Glutamatergic neuron (in vitro differentiated cells): ENCODE measurements around the gene HSF4. TPM values are rescaled to one million over a fixed set of nuclear protein-coding genes. Genes with fewer than 3 reads are reported as not detected.

Source experiments
- DNase-seq: peaks from one replicate; pipeline ENCODE4 v3.0.0; 2022
- H3K27ac Mint-ChIP-seq: one replicate; pipeline ENCODE4 v1.8.0; 2020; ENCODE audit warnings: mild to moderate bottlenecking, mixed read lengths, inconsistent platforms; ENCODE audit not compliant: unreplicated experiment
- H3K27me3 Mint-ChIP-seq: one replicate; pipeline ENCODE4 v1.8.0; 2020; ENCODE audit warnings: mild to moderate bottlenecking, moderate library complexity, mixed read lengths, inconsistent platforms; ENCODE audit not compliant: unreplicated experiment
- H3K36me3 Mint-ChIP-seq: one replicate; pipeline ENCODE4 v1.8.0; 2020; ENCODE audit warnings: mild to moderate bottlenecking, mixed read lengths, inconsistent platforms; ENCODE audit not compliant: unreplicated experiment
- H3K4me1 Mint-ChIP-seq: one replicate; pipeline ENCODE4 v1.8.0; 2020; ENCODE audit warnings: mild to moderate bottlenecking, low read depth, mixed read lengths, inconsistent platforms; ENCODE audit not compliant: unreplicated experiment
- H3K4me3 Mint-ChIP-seq: one replicate; pipeline ENCODE4 v1.8.0; 2020; ENCODE audit warnings: mild to moderate bottlenecking, mixed read lengths, inconsistent platforms; ENCODE audit not compliant: unreplicated experiment
- H3K9me3 Mint-ChIP-seq: one replicate; pipeline ENCODE4 v1.8.0; 2020; ENCODE audit warnings: mild to moderate bottlenecking, moderate library complexity, mixed read lengths, inconsistent platforms; ENCODE audit not compliant: unreplicated experiment
- CTCF ChIP-seq: fragments of 200-600 bp; sonication (generic); IDR thresholded peaks from one replicate; pipeline ENCODE4 v1.5.0; 2021; ENCODE audit not compliant: partially characterized antibody, unreplicated experiment
- total RNA-seq: library from RNA; stranded (reverse); fragmentation: NEBNext Ultra II Directional; extraction: Animal tissue kit (Norgen Biotek cat#: 25700); gene quantifications from one replicate; pipeline ENCODE4 v1.2.1, GENCODE V29; 2021; ENCODE audit not compliant: unreplicated experiment

Gene HSF4
- total RNA-seq, 1 donor from 2014 or later: 7.2 TPM

GRCh38 chr16:67209565-67209964, 45.0 kb downstream of the HSF4 start:
- Mint-ChIP-seq H3K27ac (no peak overlapping the region), H3K4me1 (no peaks in the 10 kb centered on the region), H3K4me3 (no peak overlapping the region), H3K9me3 (peaks cover 2% of the 10 kb centered on the region), H3K27me3 (peaks cover 6% of the 10 kb centered on the region), H3K36me3 (no peaks in the 10 kb centered on the region)
- TF ChIP-seq CTCF: no peak
- DNase-seq: no peak

- DNase-seq: no peak
These were observed 45.8 kb downstream of the HSF4 start for GRCh38 chr16:67210069-67210937.

GRCh38 chr16:67211674-67212073, 47.1 kb downstream of the HSF4 start:
- no peak for DNase-seq
- H3K4me3 Mint-ChIP-seq: no peak overlapping the region
- no peak overlapping the region for H3K27ac Mint-ChIP-seq
- H3K9me3 Mint-ChIP-seq: peaks cover 6% of the 10 kb centered on the region
- H3K4me1 Mint-ChIP-seq: no peaks in the 10 kb centered on the region
- TF ChIP-seq CTCF: no peak
- H3K36me3 Mint-ChIP-seq: no peaks in the 10 kb centered on the region
- peaks cover 9% of the 10 kb centered on the region for H3K27me3 Mint-ChIP-seq

More at GRCh38 chr16:67210069-67210937, 45.8 kb downstream of the HSF4 start:
- Mint-ChIP-seq H3K4me3 (no peak overlapping the region), H3K4me1 (no peaks in the 10 kb centered on the region), H3K9me3 (peaks cover 2% of the 10 kb centered on the region), H3K36me3 (no peaks in the 10 kb centered on the region), H3K27me3 (peaks cover 6% of the 10 kb centered on the region), H3K27ac (no peak overlapping the region)
- no peak for TF ChIP-seq CTCF

GRCh38 chr16:67212766-67213165, 48.2 kb downstream of the HSF4 start:
- Mint-ChIP-seq H3K9me3 (peaks cover 11% of the 10 kb centered on the region), H3K36me3 (peaks cover 10% of the 10 kb centered on the region), H3K4me3 (no peak overlapping the region), H3K27me3 (peaks cover 14% of the 10 kb centered on the region), H3K4me1 (no peaks in the 10 kb centered on the region), H3K27ac (no peak overlapping the region)
- DNase-seq: no peak
- no peak for TF ChIP-seq CTCF

GRCh38 chr16:67213197-67214019, 48.9 kb downstream of the HSF4 start:
- peaks cover 11% of the 10 kb centered on the region for H3K9me3 Mint-ChIP-seq
- H3K27me3 Mint-ChIP-seq: peaks cover 16% of the 10 kb centered on the region
- no peaks in the 10 kb centered on the region for H3K4me1 Mint-ChIP-seq
- H3K36me3 Mint-ChIP-seq: peaks cover 10% of the 10 kb centered on the region
- no peak for DNase-seq
- no peak overlapping the region for H3K27ac Mint-ChIP-seq
- no peak overlapping the region for H3K4me3 Mint-ChIP-seq
- TF ChIP-seq CTCF: no peak
